Liver (tissue), 9 donors: ENCODE results near the gene ATF1. TPM values are rescaled to one million over a fixed set of nuclear protein-coding genes. Genes with fewer than 3 reads are reported as not detected.

Source experiments
- DNase-seq: peaks from one replicate; pipeline ENCODE4 v3.0.0-alpha.2; 2017; ENCODE audit warnings: low spot score
- H3K27ac ChIP-seq, 2 donors: one replicate each; pipeline ENCODE4 v1.7.0; 2013; ENCODE audit warnings: inconsistent platforms in 2 of 2, low read length in 2 of 2, control low read depth in 1 of 2, low read depth in 1 of 2, mild to moderate bottlenecking in 1 of 2
- H3K27me3 ChIP-seq, 4 donors: one replicate each; pipeline versions ENCODE4 v1.6.1 to v1.7.0; 2013; ENCODE audit warnings: low read length in 3 of 4, inconsistent platforms in 1 of 4, mild to moderate bottlenecking in 1 of 4, moderate library complexity in 1 of 4; ENCODE audit not compliant: control insufficient read depth in 4 of 4, insufficient read depth in 4 of 4
- H3K36me3 ChIP-seq, 4 donors: one replicate each; pipeline versions ENCODE4 v1.6.1 to v1.7.0; 2013; ENCODE audit warnings: low read length in 3 of 4, mild to moderate bottlenecking in 3 of 4, low read depth in 1 of 4, moderate library complexity in 1 of 4; ENCODE audit not compliant: control insufficient read depth in 4 of 4, insufficient read depth in 3 of 4
- H3K4me1 ChIP-seq, 4 donors: one replicate each; pipeline versions ENCODE4 v1.6.1 to v1.7.0; 2013; ENCODE audit warnings: low read length in 3 of 4, mild to moderate bottlenecking in 3 of 4, moderate library complexity in 1 of 4; ENCODE audit not compliant: control insufficient read depth in 4 of 4, insufficient read depth in 4 of 4
- H3K4me3 ChIP-seq, 3 donors: one replicate each; pipeline versions ENCODE4 v1.6.1 to v1.7.0; 2013; ENCODE audit warnings: low read length in 3 of 3, control low read depth in 1 of 3, low read depth in 1 of 3, mild to moderate bottlenecking in 1 of 3
- H3K9ac ChIP-seq, 2 donors: one replicate each; pipeline ENCODE4 v1.7.0; 2013; ENCODE audit warnings: low read length in 2 of 2, mild to moderate bottlenecking in 2 of 2, moderate library complexity in 2 of 2, control low read depth in 1 of 2, low read depth in 1 of 2
- H3K9me3 ChIP-seq, 4 donors: one replicate each; pipeline versions ENCODE4 v1.6.1 to v1.7.0; 2013; ENCODE audit warnings: low read length in 3 of 4; ENCODE audit not compliant: control insufficient read depth in 4 of 4
- ATF3 ChIP-seq: IDR thresholded peaks from 2 replicates; pipeline ENCODE4 v1.6.1; 2016; ENCODE audit warnings: antibody characterized with exemption
- CTCF ChIP-seq: fragments of 150-350 bp; IDR thresholded peaks from 2 replicates; pipeline ENCODE4 v1.5.1; 2017; ENCODE audit warnings: improper control_type of control experiment, low read depth, low read length; ENCODE audit not compliant: missing input control
- EGR1 ChIP-seq, 2 donors: IDR thresholded peaks; 2 replicates each; pipeline ENCODE4 v1.6.1; 2016 to 2018; ENCODE audit warnings: antibody characterized with exemption in 2 of 2, low read depth in 2 of 2
- FOXA1 ChIP-seq: IDR thresholded peaks from 2 replicates; pipeline ENCODE4 v1.6.1; 2016; ENCODE audit warnings: antibody characterized with exemption
- FOXA2 ChIP-seq: IDR thresholded peaks from 2 replicates; pipeline ENCODE4 v1.6.1; 2016; ENCODE audit warnings: antibody characterized with exemption
- GABPA ChIP-seq, 2 donors: IDR thresholded peaks in 1 of 2; conservative IDR thresholded peaks in 1 of 2; 2 replicates each; pipeline ENCODE4 v1.6.1; 2016; ENCODE audit warnings: antibody characterized with exemption in 2 of 2, mild to moderate bottlenecking in 1 of 2, moderate library complexity in 1 of 2
- HNF4A ChIP-seq, 2 donors: conservative IDR thresholded peaks; 2 replicates each; pipeline ENCODE4 v1.6.1; 2016; ENCODE audit warnings: antibody characterized with exemption in 2 of 2, mild to moderate bottlenecking in 2 of 2
- HNF4G ChIP-seq: IDR thresholded peaks from 2 replicates; pipeline ENCODE4 v1.6.1; 2016; ENCODE audit warnings: antibody characterized with exemption
- JUND ChIP-seq, 2 donors: IDR thresholded peaks; 2 replicates each; pipeline ENCODE4 v1.6.1; 2016; ENCODE audit warnings: antibody characterized with exemption in 2 of 2
- NR2F2 ChIP-seq: IDR thresholded peaks from 2 replicates; pipeline ENCODE4 v1.6.1; 2016; ENCODE audit warnings: antibody characterized with exemption
- RAD21 ChIP-seq, 2 donors: IDR thresholded peaks; 2 replicates each; pipeline ENCODE4 v1.6.1; 2016; ENCODE audit warnings: antibody characterized with exemption in 2 of 2, mild to moderate bottlenecking in 2 of 2
- REST ChIP-seq: IDR thresholded peaks from 2 replicates; pipeline ENCODE4 v1.6.1; 2016; ENCODE audit warnings: antibody characterized with exemption, mild to moderate bottlenecking
- RXRA ChIP-seq, 2 donors: IDR thresholded peaks; 2 replicates each; pipeline ENCODE4 v1.6.1; 2017 to 2018; ENCODE audit warnings: antibody characterized with exemption in 2 of 2, mild to moderate bottlenecking in 1 of 2
- SP1 ChIP-seq: IDR thresholded peaks from 2 replicates; pipeline ENCODE4 v1.6.1; 2018; ENCODE audit warnings: antibody characterized with exemption, mild to moderate bottlenecking
- TAF1 ChIP-seq: conservative IDR thresholded peaks from 2 replicates; pipeline ENCODE4 v1.6.1; 2016; ENCODE audit warnings: antibody characterized with exemption, mild to moderate bottlenecking
- YY1 ChIP-seq: IDR thresholded peaks from 2 replicates; pipeline ENCODE4 v1.6.1; 2016; ENCODE audit warnings: antibody characterized with exemption, mild to moderate bottlenecking
- ZBTB33 ChIP-seq: IDR thresholded peaks from 2 replicates; pipeline ENCODE4 v1.6.1; 2016; ENCODE audit warnings: antibody characterized with exemption
- WGBS: extraction: QIAGEN DNeasy Blood & Tissue Kit; methylation state at CpG from one replicate; pipeline ENCODE4 v1.1.7; 2013; 5-methylcytosine and 5-hydroxymethylcytosine counted together
- polyA plus RNA-seq, 2 donors: library from polyadenylated mRNA; stranded (reverse) in 1 of 2; unstranded in 1 of 2; fragments of 200-250 nt in 1 of 2; fragments of >200 nt in 1 of 2; fragmentation: Nextera tagmentation in 1 of 2; extraction: Ambion mirVana in 1 of 2; gene quantifications; one replicate each; pipeline versions ENCODE4 v1.2.1 to v1.2.3, GENCODE V29; 2013 to 2015
- total RNA-seq, 2 donors: library from RNA; depleted of rRNA; stranded (reverse); fragments of >200 nt; gene quantifications; one replicate each; pipeline ENCODE4 v1.2.3, GENCODE V29; 2014
- donor health status: healthy.
- donor health status: healthy.
- donor health status: healthy.
- donor health status: healthy.
- donor health status: healthy.

The ATF1 gene
- total and polyA plus RNA-seq, 4 donors = 6.3 to 17.0 (median 8.3) TPM

DNA sequence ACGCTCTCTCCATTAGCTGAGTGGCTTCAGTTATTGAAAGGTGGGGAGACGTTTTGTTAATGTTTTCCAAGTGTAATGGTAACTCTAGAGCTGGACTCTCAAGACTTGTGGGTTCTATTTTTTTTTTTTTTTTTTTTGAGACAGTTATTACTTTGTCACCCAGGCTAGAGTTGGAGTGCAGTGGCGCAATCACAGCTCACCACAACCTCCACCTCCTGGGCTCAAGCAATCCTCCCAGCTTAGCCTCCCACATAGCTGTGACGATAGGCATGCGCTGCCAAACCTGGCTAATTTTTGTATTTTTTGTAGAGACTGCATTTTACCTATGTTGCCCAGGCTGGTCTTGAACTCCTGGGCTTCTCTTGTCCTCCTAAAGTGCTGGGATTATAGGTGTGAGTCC, 26.2 kb downstream of the ATF1 start:
- Histone ChIP-seq H3K27ac (no peak overlapping the region), H3K27me3 (no peaks in the 10 kb centered on the region), H3K9ac (no peak overlapping the region), H3K9me3 (no peaks in the 10 kb centered on the region), H3K36me3 (peaks cover 0 to 2% (median 0%) of the 10 kb centered on the region in 4 donors), H3K4me1 (no peaks in the 10 kb centered on the region), H3K4me3 (no peak overlapping the region)
- DNase-seq = no peak
- TF ChIP-seq HNF4A (conservative IDR thresholded peaks at IDR 0.05) = no peak
- TF ChIP-seq FOXA2 = no peak
- no peak for TF ChIP-seq GABPA (IDR thresholded peaks at IDR 0.05 in 1 of 2, conservative IDR thresholded peaks at IDR 0.05 in 1 of 2)
- TF ChIP-seq HNF4G = no peak
- TF ChIP-seq RAD21 (IDR thresholded peaks at IDR 0.05) = no peak
- TF ChIP-seq ATF3 = no peak
- TF ChIP-seq FOXA1 = no peak
- no peak for TF ChIP-seq NR2F2
- no peak for TF ChIP-seq REST
- no peak for TF ChIP-seq JUND (IDR thresholded peaks at IDR 0.05)
- TF ChIP-seq CTCF = no peak
- no peak for TF ChIP-seq SP1
- no peak for TF ChIP-seq RXRA (IDR thresholded peaks at IDR 0.05)
- TF ChIP-seq TAF1 = no peak
- WGBS = 98% methylated on average over 5 of the region's 5 CpGs

GRCh38 chr12:50799908-50800307, 36.0 kb downstream of the ATF1 start:
- H3K27ac ChIP-seq = no peak overlapping the region
- peaks cover 0 to 7% (median 4%) of the 10 kb centered on the region in 4 donors for H3K9me3 ChIP-seq
- H3K4me1 ChIP-seq = no peaks in the 10 kb centered on the region
- H3K36me3 ChIP-seq = peaks cover 7 to 28% (median 27%) of the 10 kb centered on the region in 4 donors
- no peak for DNase-seq
- TF ChIP-seq NR2F2 (no peak), GABPA (IDR thresholded peaks at IDR 0.05 in 1 of 2, conservative IDR thresholded peaks at IDR 0.05 in 1 of 2) (no peak), YY1 (no peak), TAF1 (no peak), SP1 (no peak), ZBTB33 (no peak), HNF4A (conservative IDR thresholded peaks at IDR 0.05) (no peak), FOXA2 (no peak), HNF4G (no peak), FOXA1 (no peak), EGR1 (IDR thresholded peaks at IDR 0.05; ENCODE audit: low read depth in 2 of 2) (no peak), RXRA (IDR thresholded peaks at IDR 0.05) (no peak), RAD21 (IDR thresholded peaks at IDR 0.05) (no peak), ATF3 (no peak), JUND (IDR thresholded peaks at IDR 0.05) (no peak)
- no peak overlapping the region for H3K9ac ChIP-seq
- 99% methylated on average over 2 of the region's 2 CpGs for WGBS
- H3K4me3 ChIP-seq = no peak overlapping the region
- no peaks in the 10 kb centered on the region for H3K27me3 ChIP-seq
